Esophagus muscularis mucosa (tissue), 3 donors: ENCODE measurements around the gene IL18R1.
"Not testable (repeated sequence)": the region's sequence is repeated elsewhere in the genome, so short reads cannot be mapped to it uniquely, and the experiment has no call there.

Experiments
- POLR2AphosphoS5 ChIP-seq, 2 donors: sonication (generic); formaldehyde crosslinking; IDR thresholded peaks; one replicate each; pipeline ENCODE4 v1.6.1; 2017; ENCODE audit warnings: antibody characterized with exemption in 2 of 2
- TF ChIP-seq, protein P1 (sequence below), 3 experiments: fragments of 200-600 bp in 2 of 3; fragments of 450-650 bp in 1 of 3; sonication (generic) in 2 of 3; IDR thresholded peaks; one replicate each; pipeline ENCODE4 v1.5.1; 2017 to 2019; ENCODE audit warnings: antibody characterized with exemption in 3 of 3, mild to moderate bottlenecking in 2 of 3, moderate library complexity in 1 of 3

- TF ChIP-seq, protein P1, sequence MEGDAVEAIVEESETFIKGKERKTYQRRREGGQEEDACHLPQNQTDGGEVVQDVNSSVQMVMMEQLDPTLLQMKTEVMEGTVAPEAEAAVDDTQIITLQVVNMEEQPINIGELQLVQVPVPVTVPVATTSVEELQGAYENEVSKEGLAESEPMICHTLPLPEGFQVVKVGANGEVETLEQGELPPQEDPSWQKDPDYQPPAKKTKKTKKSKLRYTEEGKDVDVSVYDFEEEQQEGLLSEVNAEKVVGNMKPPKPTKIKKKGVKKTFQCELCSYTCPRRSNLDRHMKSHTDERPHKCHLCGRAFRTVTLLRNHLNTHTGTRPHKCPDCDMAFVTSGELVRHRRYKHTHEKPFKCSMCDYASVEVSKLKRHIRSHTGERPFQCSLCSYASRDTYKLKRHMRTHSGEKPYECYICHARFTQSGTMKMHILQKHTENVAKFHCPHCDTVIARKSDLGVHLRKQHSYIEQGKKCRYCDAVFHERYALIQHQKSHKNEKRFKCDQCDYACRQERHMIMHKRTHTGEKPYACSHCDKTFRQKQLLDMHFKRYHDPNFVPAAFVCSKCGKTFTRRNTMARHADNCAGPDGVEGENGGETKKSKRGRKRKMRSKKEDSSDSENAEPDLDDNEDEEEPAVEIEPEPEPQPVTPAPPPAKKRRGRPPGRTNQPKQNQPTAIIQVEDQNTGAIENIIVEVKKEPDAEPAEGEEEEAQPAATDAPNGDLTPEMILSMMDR (IDR thresholded peaks at IDR 0.05) = not testable (repeated sequence)
- not testable (repeated sequence) for TF ChIP-seq POLR2AphosphoS5 (IDR thresholded peaks at IDR 0.05)
Observed at GRCh38 chr2:102324914-102325313, 30.7 kb upstream of the IL18R1 start.
